ENCODE data around the gene IL17RD. TPM values are rescaled to one million over a fixed set of nuclear protein-coding genes. Genes with fewer than 3 reads are reported as not detected.

The IL17RD gene
- total and polyA plus RNA-seq, 10 of the 15 experiments (the other 5 are each of a cell fraction or from before 2014, with no cell fraction given) = 0.01 to 0.08 (median 0.04) TPM; not detected in 3

GRCh38 chr3:57199895-57200297 lies 34.7 kb upstream of the IL17RD start, which contains the start of gene HESX1:
TSS of gene HESX1 (minus strand) at chr3:57199978. CDS start at chr3:57199918, 60 bp downstream.
- CTCF ChIA-PET = interaction anchor here (1.5 kb wide), 1 partner anchor 24 kb away, joined by 4 read pairs; no protein-coding TSS in a partner anchor

DNA sequence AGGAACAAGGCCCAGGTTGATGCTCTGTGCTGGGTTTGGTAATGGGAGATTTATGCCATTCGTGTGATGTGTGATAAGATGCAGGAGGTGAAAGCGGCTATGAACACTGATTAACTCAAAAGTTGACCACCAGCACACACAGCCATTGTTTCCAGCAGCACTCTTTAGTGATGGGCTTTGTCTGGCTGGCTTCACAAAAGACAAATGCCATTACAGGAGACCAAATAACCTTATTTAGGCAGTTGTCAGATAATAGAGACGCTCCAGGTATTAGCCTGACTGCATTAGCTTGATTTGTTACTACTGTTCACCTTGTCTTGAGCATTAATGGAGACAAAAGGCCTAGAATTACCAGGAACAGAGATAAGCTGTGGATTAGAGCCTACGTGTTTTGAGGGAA lies 29.5 kb upstream of the IL17RD start:
- Histone ChIP-seq H2AFZ (ENCODE audit: control insufficient read depth, low read depth, low read length) (no peak overlapping the region), H3K4me3 (no peak overlapping the region), H3K9ac (ENCODE audit: control insufficient read depth, insufficient read depth, low read length) (no peak overlapping the region), H3K27me3 (replicated peaks in 1 of 2; ENCODE audit: control insufficient read depth in 2 of 2, insufficient read depth in 2 of 2, low read length in 1 of 2) (no peaks in the 10 kb centered on the region), H3K36me3 (ENCODE audit: control insufficient read depth in 2 of 2, insufficient read depth in 2 of 2, low read length in 1 of 2) (no peaks in the 10 kb centered on the region), H4K20me1 (ENCODE audit: control insufficient read depth, insufficient read depth) (no peaks in the 10 kb centered on the region), H3K9me3 (replicated peaks; ENCODE audit: control insufficient read depth, insufficient read depth, low read length) (no peaks in the 10 kb centered on the region), H3K4me2 (ENCODE audit: control insufficient read depth, insufficient read depth) (no peak overlapping the region), H3K4me1 (ENCODE audit: control insufficient read depth, insufficient read depth, low read length) (no peaks in the 10 kb centered on the region), H3K79me2 (ENCODE audit: control insufficient read depth, insufficient read depth, low read length) (no peaks in the 10 kb centered on the region), H3K27ac (ENCODE audit: control insufficient read depth, insufficient read depth) (no peak overlapping the region)
- whole genome bisulfite sequencing (ENCODE audit: insufficient coverage, insufficient replicate concordance, low lambda C conversion rate, missing lambda C conversion rate) = 87% methylated on average over 4 of the region's 4 CpGs
- no peak for DNase-seq (ENCODE audit: low read depth, low spot score)
- ChIA-PET CTCF (interaction anchor here (4.4 kb wide), 1 partner anchor 25 kb away, joined by 23 read pairs; no protein-coding TSS in a partner anchor), RAD21 (ENCODE audit: unreplicated experiment) (interaction anchor here (1.0 kb wide), 1 partner anchor 25 kb away, joined by 3 read pairs; no protein-coding TSS in a partner anchor), POLR2A (interaction anchor here (0.5 kb wide), 1 partner anchor 648 kb away, joined by 6 read pairs; no protein-coding TSS in a partner anchor), SMC1A (ENCODE audit: uncharacterized antibody, unreplicated experiment) (interaction anchor here (0.9 kb wide), 1 partner anchor 38 kb away, joined by 3 read pairs; no protein-coding TSS in a partner anchor)
- in situ Hi-C loops (cut with MboI) = no loop called here
- BruUV-seq (replicated peaks) = no TSS peak
- FAIRE-seq = no peak
- no peak for ATAC-seq
- intact Hi-C loops (cut with micrococcal nuclease; ENCODE audit: unreplicated experiment) = no loop called here
- TF ChIP-seq ZBTB40 (IDR thresholded peaks at IDR 0.05; ENCODE audit: borderline replicate concordance) = no peak

More at GRCh38 chr3:57199895-57200297, 34.7 kb upstream of the IL17RD start, which contains the start of gene HESX1:
- in situ Hi-C loops (cut with MboI) (no loop called here), intact Hi-C loops (cut with micrococcal nuclease; ENCODE audit: unreplicated experiment) (no loop called here)
- Histone ChIP-seq H3K36me3 (ENCODE audit: control insufficient read depth in 2 of 2, insufficient read depth in 2 of 2, low read length in 1 of 2) (no peaks in the 10 kb centered on the region), H3K27ac (ENCODE audit: control insufficient read depth, insufficient read depth) (no peak within 1 kb of the TSS), H3K27me3 (replicated peaks in 1 of 2; ENCODE audit: control insufficient read depth in 2 of 2, insufficient read depth in 2 of 2, low read length in 1 of 2) (no peaks in the 10 kb centered on the region), H3K4me1 (ENCODE audit: control insufficient read depth, insufficient read depth, low read length) (no peaks in the 10 kb centered on the region), H3K9me3 (replicated peaks; ENCODE audit: control insufficient read depth, insufficient read depth, low read length) (no peaks in the 10 kb centered on the region), H3K4me3 (no peak within 1 kb of the TSS), H2AFZ (ENCODE audit: control insufficient read depth, low read depth, low read length) (no peak within 1 kb of the TSS), H3K4me2 (ENCODE audit: control insufficient read depth, insufficient read depth) (no peak within 1 kb of the TSS), H3K9ac (ENCODE audit: control insufficient read depth, insufficient read depth, low read length) (no peak within 1 kb of the TSS), H3K79me2 (ENCODE audit: control insufficient read depth, insufficient read depth, low read length) (no peaks in the 10 kb centered on the region), H4K20me1 (ENCODE audit: control insufficient read depth, insufficient read depth) (no peaks in the 10 kb centered on the region)
- 67% methylated on average over 4 of the region's 4 CpGs for WGBS (ENCODE audit: insufficient coverage, insufficient replicate concordance, low lambda C conversion rate, missing lambda C conversion rate)
- TF ChIP-seq PBX3 (IDR thresholded peaks at IDR 0.05; ENCODE audit: insufficient replicate concordance, low read depth, low read length) = no peak
- no peak for TF ChIP-seq NR2C2 (IDR thresholded peaks at IDR 0.05; ENCODE audit: borderline replicate concordance, control insufficient read depth, insufficient read length, low read depth)
- RAD21 ChIA-PET (ENCODE audit: unreplicated experiment) = interaction anchor here (0.7 kb wide), 1 partner anchor 28 kb away, joined by 4 read pairs; the partner anchor contains the start of gene APPL1
- no peak for FAIRE-seq
- no peak for DNase-seq (ENCODE audit: low read depth, low spot score)
- peak; percentile 25; the same call in 1 of the 3 replicates for ATAC-seq
- POLR2A ChIA-PET = interaction anchor here (0.5 to 1.6 kb wide), 3 partner anchors 24 to 370 kb away, joined by 3 to 7 read pairs (median 4); partner anchors contain the start of gene APPL1
- no TSS peak for BruUV-seq (replicated peaks)
- SMC1A ChIA-PET (ENCODE audit: uncharacterized antibody, unreplicated experiment) = interaction anchor here (0.6 to 4.2 kb wide), 6 partner anchors 23 to 1112 kb away, joined by 3 to 26 read pairs (median 4); no protein-coding TSS in a partner anchor

Measured in GM12878 (cell line).